GM18520 (cell line): ENCODE measurements around the gene CYP2E1.
"Not testable (repeated sequence)": the region's sequence is repeated elsewhere in the genome, so short reads cannot be mapped to it uniquely, and the experiment has no call there.

Source experiments
- ATAC-seq: cut with Tn5 transposase; IDR thresholded peaks from one replicate; pipeline ENCODE4 v1.9.1; 2021; ENCODE audit not compliant: unreplicated experiment

The CYP2E1 gene

GRCh38 chr10:133526957-133527588 lies at the start of gene CYP2E1:
Gene CYP2E1 (plus strand): TSS chr10:133527363. CDS start chr10:133527396, 33 bp downstream.
- ATAC-seq = no peak

- no peak for ATAC-seq
Measured at GRCh38 chr10:133481086-133481643, 46.0 kb upstream of the CYP2E1 start.

- no peak for ATAC-seq
Measured at GRCh38 chr10:133481657-133482056, 45.5 kb upstream of the CYP2E1 start.

GRCh38 chr10:133484818-133485217 lies 42.3 kb upstream of the CYP2E1 start:
- no peak for ATAC-seq

- no peak for ATAC-seq
Measured at GRCh38 chr10:133487085-133487484, 40.1 kb upstream of the CYP2E1 start.

- ATAC-seq = no peak
Measured at GRCh38 chr10:133488354-133488753, 38.8 kb upstream of the CYP2E1 start.

- ATAC-seq = peak; percentile 50
Measured at GRCh38 chr10:133489816-133490588, 37.2 kb upstream of the CYP2E1 start.

- ATAC-seq = not testable (repeated sequence)
Measured at GRCh38 chr10:133493562-133493961, 33.6 kb upstream of the CYP2E1 start.

- ATAC-seq = not testable (repeated sequence)
Measured at GRCh38 chr10:133497363-133497762, 29.8 kb upstream of the CYP2E1 start.

GRCh38 chr10:133499176-133499575 lies 28.0 kb upstream of the CYP2E1 start:
- ATAC-seq = not testable (repeated sequence)

- ATAC-seq = not testable (repeated sequence)
Measured at GRCh38 chr10:133500897-133501296, 26.3 kb upstream of the CYP2E1 start.

GRCh38 chr10:133509700-133510099 lies 17.5 kb upstream of the CYP2E1 start:
- no peak for ATAC-seq

GRCh38 chr10:133511408-133511807 lies 15.8 kb upstream of the CYP2E1 start:
- ATAC-seq = no peak

- ATAC-seq = no peak
Measured at GRCh38 chr10:133511907-133512528, 15.1 kb upstream of the CYP2E1 start.

GRCh38 chr10:133515471-133515870 lies 11.7 kb upstream of the CYP2E1 start:
- ATAC-seq = no peak

- ATAC-seq = no peak
Measured at GRCh38 chr10:133516057-133516456, 11.1 kb upstream of the CYP2E1 start.

GRCh38 chr10:133518517-133518916 lies 8.6 kb upstream of the CYP2E1 start:
- not testable (repeated sequence) for ATAC-seq

GRCh38 chr10:133520193-133520738 lies 6.9 kb upstream of the CYP2E1 start:
- peak; percentile 68 for ATAC-seq

GRCh38 chr10:133523631-133524203 lies 3.4 kb upstream of the CYP2E1 start:
- no peak for ATAC-seq

- ATAC-seq = no peak
Measured at GRCh38 chr10:133525444-133525843, 1.7 kb upstream of the CYP2E1 start.

GRCh38 chr10:133527771-133528271 lies 658 bp downstream of the CYP2E1 start:
- ATAC-seq = no peak
